Urinary bladder (tissue), 4 donors: ENCODE data around the gene DLG1. TPM values are rescaled to one million over a fixed set of nuclear protein-coding genes. Genes with fewer than 3 reads are reported as not detected.

ENCODE experiments used
- DNase-seq: peaks from one replicate; pipeline ENCODE4 v3.0.0-alpha.2; 2015; ENCODE audit errors: extremely low spot score
- H3K27ac ChIP-seq: one replicate; pipeline ENCODE4 v1.5.1; 2013; ENCODE audit warnings: low read depth, mild to moderate bottlenecking, moderate library complexity
- H3K36me3 ChIP-seq: one replicate; pipeline ENCODE4 v1.6.1; 2013; ENCODE audit warnings: mild to moderate bottlenecking, moderate library complexity; ENCODE audit not compliant: insufficient read depth
- H3K4me1 ChIP-seq: one replicate; pipeline ENCODE4 v1.6.1; 2013; ENCODE audit warnings: mild to moderate bottlenecking, moderate library complexity; ENCODE audit not compliant: insufficient read depth
- H3K4me3 ChIP-seq: one replicate; pipeline ENCODE4 v1.5.1; 2013; ENCODE audit warnings: low read depth, low read length
- WGBS: extraction: QIAGEN DNeasy Blood & Tissue Kit; methylation state at CpG from one replicate; pipeline ENCODE4 v1.1.7; 2013; 5-methylcytosine and 5-hydroxymethylcytosine counted together
- polyA plus RNA-seq: library from polyadenylated mRNA; stranded (reverse); fragments of 200-250 nt; gene quantifications from one replicate; pipeline ENCODE4 v1.2.3, GENCODE V29; 2013
- total RNA-seq: library from RNA; depleted of rRNA; stranded (reverse); fragments of >200 nt; gene quantifications from one replicate; pipeline ENCODE4 v1.2.3, GENCODE V29; 2014
- donor health status: healthy with polysubstance abuse.
- donor health status: healthy.

The DLG1 gene
- total and polyA plus RNA-seq, 2 donors: 27.5 to 163 TPM

DNA sequence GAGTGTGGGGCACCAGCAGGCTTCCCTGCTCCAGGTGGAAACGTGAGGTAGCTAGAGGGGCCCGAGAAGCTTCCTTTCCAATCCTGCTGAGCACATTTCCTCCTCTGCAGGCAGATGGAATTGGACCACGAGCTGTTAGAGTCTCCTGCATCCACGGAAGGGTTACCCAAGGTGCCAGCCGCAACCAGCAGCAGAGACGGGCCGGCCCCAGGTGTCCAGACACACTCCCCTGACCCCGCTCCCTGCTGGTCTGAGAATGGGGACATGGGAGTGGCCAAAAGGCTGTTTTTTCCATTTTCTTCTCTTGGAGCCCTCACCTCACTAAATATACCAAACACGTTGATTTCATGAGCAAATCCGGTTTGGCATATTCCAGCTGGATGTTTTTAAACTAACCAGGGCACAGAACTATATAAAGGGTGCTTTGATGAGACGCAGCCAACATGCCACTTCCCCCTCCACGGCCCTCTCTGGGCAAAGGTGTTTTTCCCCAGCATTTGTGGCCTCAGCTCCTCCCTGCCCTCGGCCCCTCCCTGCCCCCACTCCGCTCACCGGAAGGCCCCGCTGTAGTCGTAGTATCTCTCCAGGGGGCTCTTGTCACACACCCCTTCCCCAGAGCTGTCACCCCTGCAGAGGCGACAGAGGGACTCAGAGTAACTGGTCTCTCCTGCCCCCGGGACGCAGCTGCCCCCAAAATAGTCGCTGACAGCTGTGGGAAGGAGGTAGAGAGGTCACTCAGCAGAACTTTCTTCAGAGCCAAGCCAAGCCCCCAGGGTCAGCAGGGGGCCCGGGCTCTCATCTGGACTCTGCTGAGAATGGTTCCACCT is 275.8 kb downstream of the DLG1 start:
- 33% methylated on average over 22 of the region's 22 CpGs for WGBS
- Histone ChIP-seq H3K36me3 (no peaks in the 10 kb centered on the region), H3K27ac (no peak overlapping the region), H3K4me3 (no peak overlapping the region), H3K4me1 (no peaks in the 10 kb centered on the region)
- DNase-seq: no peak

DNA sequence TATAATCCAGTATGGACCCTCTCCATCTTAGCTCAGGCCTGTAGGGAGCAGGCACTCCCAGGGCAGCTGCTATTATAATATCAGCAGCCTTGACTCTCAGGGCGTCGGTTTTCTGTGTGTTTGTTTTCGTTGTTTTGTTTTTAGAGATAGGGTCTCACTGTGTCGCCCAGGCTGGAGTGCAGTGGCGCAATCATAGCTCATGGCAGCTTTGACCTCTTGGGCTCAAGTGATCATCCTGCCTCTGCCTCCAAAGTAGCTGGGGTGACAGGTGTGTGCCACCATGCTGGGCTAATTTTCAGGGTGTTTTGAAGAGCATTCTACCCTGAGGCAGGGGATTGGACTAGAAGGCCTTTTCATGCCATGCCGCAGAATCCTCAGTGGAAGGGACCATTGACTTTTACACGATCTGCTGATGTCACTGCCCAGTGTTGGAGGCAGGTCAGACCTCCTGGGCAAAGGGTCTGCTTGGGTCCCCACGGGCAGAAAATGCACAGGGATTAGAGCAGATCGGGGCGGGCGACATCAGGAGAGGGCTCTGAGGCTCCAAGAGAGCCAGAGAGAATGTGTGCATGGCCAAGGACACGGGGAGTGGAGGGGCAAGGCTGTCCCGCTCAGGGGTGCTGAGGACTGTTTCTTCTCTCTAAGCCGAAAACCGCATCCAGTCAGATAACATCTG is 276.5 kb downstream of the DLG1 start:
- no peak for DNase-seq
- 82% methylated on average over 15 of the region's 15 CpGs for WGBS
- H3K27ac ChIP-seq: no peak overlapping the region

DNA sequence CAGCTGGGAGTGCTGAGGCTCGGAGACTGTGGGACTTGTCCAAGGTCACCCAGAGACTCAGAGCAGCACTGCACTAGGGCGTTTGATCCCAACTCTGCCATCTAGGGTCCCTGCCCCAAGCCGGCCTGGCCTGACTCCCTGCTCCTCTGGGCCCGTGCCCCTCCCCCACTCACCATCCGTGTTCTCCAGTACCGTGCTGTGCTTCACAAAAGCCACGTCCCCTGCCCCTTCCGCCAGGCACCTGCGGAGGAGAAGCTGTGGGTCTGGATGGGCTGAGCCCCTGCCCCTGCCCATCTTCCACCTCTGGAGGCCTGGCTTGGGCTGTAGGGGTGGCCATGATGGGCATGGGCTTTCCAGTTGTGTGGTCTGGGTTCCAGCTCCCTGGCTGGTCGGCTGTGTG is 277.2 kb downstream of the DLG1 start:
- no peak overlapping the region for H3K4me3 ChIP-seq
- DNase-seq: no peak
- 65% methylated on average over 10 of the region's 10 CpGs for WGBS
- H3K36me3 ChIP-seq: no peaks in the 10 kb centered on the region
- H3K27ac ChIP-seq: no peak overlapping the region
- no peaks in the 10 kb centered on the region for H3K4me1 ChIP-seq

More for the DNA sequence above, 276.5 kb downstream of the DLG1 start:
- H3K4me3 ChIP-seq: no peak overlapping the region
- H3K36me3 ChIP-seq: no peaks in the 10 kb centered on the region
- H3K4me1 ChIP-seq: no peaks in the 10 kb centered on the region

DNA sequence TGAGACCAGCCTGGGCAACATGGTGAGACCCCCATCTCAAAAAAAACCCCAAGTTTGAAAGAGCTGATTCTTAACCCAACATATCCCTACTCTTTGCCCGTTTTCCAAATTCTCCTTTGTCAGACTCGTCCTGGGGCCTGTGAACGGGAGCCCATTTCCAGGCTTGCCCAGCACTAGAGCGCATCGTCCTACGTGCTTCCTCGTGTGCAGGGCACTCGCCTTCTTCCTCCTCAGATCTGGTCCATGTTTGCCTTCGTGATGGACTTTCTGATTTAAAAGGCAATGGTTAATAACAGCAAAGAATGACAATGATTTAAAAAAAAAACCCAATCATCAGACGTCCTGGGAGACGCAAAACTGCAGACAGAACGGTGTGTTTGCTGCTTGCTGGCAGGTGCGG is 278.9 kb downstream of the DLG1 start:
- no peaks in the 10 kb centered on the region for H3K36me3 ChIP-seq
- no peak overlapping the region for H3K4me3 ChIP-seq
- WGBS: 82% methylated on average over 13 of the region's 13 CpGs
- H3K27ac ChIP-seq: no peak overlapping the region
- no peak for DNase-seq
- H3K4me1 ChIP-seq: no peaks in the 10 kb centered on the region

DNA sequence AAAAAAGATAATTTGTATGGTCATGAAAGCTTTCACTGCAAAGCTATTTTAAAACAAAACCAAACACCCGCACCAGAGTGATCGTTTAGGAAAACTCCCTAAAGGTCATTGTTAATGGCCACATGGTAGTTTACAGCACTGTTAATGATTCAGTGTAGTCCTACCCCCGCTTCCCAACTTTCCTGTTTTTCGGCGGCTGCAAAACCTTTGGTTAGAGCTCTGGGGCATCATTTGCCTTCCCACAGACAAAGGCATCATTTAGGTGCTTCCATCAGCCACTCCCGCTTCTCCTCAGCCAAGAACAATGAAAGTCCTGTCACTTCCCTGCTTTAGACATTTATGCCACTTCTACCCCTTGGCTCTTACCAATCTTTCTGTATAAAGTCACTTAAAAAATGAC is 279.4 kb downstream of the DLG1 start:
- DNase-seq: no peak

DNA sequence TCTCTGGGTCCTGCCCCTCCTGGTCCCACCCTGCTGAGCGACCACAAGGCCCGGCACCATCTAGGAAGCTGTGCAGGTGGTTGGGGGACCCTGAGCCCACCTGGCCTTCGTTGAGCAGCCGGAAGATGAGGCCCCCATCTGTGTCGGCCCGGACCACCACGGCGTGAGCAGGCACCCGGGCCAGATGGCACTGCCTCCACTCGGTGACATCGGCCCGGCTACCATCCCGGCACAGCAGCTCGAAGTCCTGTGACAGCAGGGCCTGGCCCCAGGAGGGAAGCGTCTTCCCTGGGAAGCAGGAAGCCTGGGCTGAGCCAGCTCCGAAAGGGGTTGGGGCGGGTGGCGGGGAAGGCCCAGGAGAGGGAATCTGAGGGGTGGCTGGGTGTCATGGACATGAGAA is 281.4 kb downstream of the DLG1 start:
- Histone ChIP-seq H3K36me3 (no peaks in the 10 kb centered on the region), H3K4me3 (no peak overlapping the region), H3K27ac (no peak overlapping the region), H3K4me1 (no peaks in the 10 kb centered on the region)
- 97% methylated on average over 18 of the region's 18 CpGs for WGBS
- DNase-seq: no peak

More for the DNA sequence above, 279.4 kb downstream of the DLG1 start:
- no peak overlapping the region for H3K27ac ChIP-seq
- H3K4me1 ChIP-seq: no peaks in the 10 kb centered on the region
- WGBS: 50% methylated on average over 6 of the region's 6 CpGs
- H3K4me3 ChIP-seq: no peak overlapping the region
- no peaks in the 10 kb centered on the region for H3K36me3 ChIP-seq

DNA sequence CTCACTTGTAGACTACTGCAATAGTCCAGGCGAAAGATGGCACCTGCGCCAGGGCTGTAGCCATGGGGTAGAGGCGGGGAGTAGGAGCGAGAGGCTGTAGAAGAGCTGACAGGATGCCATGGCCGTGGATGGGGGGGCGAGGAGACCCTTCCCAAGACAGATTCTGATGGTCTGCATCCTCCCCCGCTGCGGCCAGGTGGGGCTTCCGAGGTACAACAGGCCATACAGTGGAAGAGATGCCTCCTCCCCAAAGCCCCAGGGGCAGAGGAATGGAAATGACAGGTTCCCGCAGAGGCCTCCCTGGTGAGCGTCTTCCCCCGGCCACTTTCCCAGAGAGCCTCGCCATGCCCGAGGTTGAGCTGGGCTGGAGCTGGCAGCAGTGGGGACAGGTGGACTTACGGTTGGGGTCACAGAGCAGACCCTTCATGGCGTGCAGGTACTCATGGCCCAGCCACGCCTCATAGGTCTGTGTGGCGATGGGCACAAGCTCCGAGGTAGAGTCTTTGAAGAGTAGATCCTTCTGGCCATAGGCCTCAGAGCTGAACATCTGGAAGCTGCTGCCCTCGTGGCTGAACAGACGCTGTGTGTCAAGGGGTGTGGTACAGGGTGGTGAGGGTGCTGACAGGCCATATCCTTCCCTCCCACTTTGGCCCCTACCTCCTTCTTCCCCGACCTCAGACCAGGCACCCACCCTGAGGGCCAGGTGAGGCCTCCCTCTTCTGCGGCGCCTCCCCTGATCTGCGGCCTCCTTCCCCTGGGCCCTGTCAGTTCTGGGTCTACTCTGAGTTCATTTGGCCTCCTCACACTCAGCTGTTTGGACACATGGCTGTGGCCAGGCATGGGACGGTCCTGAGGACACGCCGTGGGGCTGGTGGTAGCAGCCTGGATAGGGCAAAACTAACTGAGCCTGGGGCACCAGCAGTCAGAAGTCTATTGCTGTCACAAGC is 282.3 kb downstream of the DLG1 start:
- DNase-seq: no peak
- H3K36me3 ChIP-seq: no peaks in the 10 kb centered on the region
- H3K4me3 ChIP-seq: no peak overlapping the region
- no peaks in the 10 kb centered on the region for H3K4me1 ChIP-seq
- WGBS: 93% methylated on average over 28 of the region's 28 CpGs
- no peak overlapping the region for H3K27ac ChIP-seq

DNA sequence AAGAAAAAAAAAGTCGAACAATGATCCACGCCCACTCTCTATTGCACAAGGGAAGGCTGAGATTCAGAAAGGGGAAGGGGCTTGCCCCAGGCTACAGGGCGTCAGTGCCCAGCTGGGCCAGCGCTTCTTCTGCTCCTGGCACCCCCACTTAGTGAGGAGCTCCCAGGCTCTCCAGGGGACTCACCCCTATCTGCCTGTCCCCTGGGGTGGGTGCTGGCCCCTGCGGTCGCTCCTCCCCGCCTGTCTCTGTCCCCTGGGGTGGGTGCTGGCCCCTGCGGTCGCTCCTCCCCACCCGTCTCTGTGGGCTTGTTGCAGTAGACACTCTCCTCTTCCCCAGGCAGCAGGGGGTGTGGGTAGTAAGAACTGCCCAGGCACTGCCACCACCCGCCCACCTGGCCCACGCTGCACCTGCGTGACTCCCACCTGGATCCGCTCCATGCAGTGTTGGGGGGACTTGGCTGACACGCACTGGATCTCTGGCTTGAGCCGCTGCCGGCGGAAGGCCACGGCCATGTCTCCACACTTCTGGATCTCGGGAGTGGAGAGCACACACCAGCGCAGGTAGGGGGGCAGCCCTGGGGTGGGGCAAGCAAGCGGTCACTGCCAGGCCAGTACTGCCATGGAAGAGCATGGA is 283.4 kb downstream of the DLG1 start:
- no peak for DNase-seq
- Histone ChIP-seq H3K27ac (no peak overlapping the region), H3K36me3 (no peaks in the 10 kb centered on the region), H3K4me1 (no peaks in the 10 kb centered on the region), H3K4me3 (no peak overlapping the region)
- WGBS: 94% methylated on average over 22 of the region's 22 CpGs

DNA sequence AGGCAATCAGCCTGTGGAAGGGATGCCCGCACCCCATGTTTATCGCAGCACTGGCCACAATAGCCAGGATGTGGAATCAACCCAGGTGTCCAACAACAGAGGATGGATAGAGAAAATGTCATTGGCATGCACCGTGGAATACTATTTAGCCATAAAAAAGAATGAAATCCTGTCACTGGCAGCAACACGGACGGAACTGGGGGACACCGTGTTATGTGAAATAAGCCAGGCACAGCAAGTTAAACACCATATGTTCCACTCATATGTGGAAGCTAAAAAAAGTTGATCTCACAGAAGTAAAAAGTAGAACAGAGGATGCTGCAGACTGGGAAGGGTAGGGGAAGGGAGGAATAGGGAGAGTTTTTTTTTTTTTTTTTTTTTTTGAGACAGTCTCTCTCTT is 284.4 kb downstream of the DLG1 start:
- no peaks in the 10 kb centered on the region for H3K4me1 ChIP-seq
- no peak for DNase-seq
- no peak overlapping the region for H3K4me3 ChIP-seq
- 88% methylated on average over 6 of the region's 6 CpGs for WGBS
- no peaks in the 10 kb centered on the region for H3K36me3 ChIP-seq
- no peak overlapping the region for H3K27ac ChIP-seq

DNA sequence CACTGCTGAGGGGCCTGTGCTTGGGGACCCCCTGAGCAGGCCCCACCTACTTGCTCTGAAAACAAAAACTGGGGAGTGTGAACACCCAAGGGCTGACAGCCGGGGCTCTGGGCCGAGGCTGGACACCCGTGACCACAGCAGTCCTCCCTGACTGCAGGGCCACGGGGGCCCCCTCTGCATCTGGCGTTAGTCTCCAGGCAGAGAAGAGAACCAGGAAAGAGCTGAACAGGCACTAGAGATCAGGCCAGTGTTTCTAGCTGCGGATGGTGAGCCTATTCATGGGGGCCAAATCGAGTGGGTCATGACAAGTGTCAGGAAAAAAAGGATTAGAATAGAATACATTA is 285.9 kb downstream of the DLG1 start:
- H3K36me3 ChIP-seq: no peaks in the 10 kb centered on the region
- no peaks in the 10 kb centered on the region for H3K4me1 ChIP-seq
- no peak for DNase-seq
- no peak overlapping the region for H3K27ac ChIP-seq
- WGBS: 93% methylated on average over 7 of the region's 7 CpGs
- no peak overlapping the region for H3K4me3 ChIP-seq

DNA sequence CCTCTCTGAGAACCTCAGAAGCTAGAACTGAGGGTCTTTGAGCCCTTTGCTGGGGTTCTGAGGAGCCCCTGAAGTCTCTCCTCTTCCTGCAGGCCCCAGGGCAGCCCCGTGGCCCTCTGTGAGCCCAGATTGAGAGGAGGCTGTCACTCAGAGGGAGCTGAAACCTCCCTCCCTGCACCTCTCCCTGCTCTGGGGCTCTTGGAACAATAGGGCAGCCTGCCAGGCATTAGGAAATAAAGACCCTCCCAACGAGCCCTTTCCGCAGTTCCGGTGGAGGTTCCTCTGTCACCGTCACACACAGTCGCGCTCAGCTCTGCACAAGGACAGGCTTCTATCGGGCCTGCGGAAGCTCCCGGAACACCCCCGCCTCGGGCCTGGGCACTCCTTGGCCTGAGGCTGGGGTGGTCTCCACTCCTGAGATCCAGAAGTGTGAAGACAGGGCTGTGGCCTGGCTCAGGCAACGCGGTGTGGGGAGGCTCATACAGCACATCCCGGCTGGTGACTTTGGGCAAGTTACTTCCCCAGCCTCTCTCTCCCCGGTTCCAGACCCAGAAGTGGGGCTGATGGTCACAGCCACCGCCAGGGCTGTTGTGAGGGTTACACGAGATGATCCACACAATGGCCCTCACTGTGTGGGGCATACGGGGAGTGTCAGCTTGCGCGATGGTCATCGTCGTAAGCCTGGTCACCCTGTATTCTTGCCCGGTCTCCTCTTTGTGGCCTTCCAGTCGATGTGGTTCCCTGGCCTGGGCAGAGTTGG is 286.5 kb downstream of the DLG1 start:
- Histone ChIP-seq H3K4me3 (no peak overlapping the region), H3K27ac (no peak overlapping the region), H3K36me3 (no peaks in the 10 kb centered on the region), H3K4me1 (no peaks in the 10 kb centered on the region)
- 93% methylated on average over 25 of the region's 25 CpGs for whole genome bisulfite sequencing
- no peak for DNase-seq

DNA sequence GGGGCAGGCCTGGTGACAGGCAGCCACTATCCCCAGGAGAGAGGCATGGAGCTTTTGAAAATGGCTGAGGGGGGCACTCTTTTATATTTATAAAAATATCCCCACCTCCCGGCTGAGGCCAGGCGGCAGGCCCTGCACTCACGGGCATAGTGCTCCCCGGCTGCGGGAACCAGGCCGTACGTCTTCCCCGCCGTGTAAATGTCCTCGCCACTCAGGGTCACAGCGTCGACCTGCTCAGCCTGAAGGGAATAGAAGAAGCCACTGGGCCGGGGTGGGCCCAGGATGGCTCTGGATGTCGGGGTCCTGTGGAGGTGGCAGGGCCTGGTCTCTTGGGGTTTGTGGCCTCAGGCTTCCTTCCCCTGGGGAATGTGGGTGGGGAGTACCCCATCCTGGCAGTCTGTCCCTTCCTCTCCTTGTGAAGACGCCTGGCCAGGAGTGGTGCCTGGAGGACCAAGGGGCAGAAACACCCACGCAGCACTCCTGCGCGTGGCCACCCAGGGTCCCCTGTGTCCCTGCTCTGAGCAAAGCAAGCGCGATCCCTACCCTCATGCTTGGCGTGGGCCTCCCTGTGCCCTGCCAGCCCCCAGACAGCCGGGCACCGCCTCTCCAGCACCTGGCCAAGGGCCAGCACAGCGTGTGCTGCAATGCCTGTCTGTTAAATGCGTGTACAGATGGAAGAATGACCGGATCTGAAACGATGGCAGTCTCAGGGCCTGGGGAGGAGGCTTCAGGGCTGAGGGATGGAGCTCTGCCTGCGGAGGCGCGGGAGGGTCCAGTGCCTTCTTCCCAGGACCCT is 287.7 kb downstream of the DLG1 start:
- WGBS: 77% methylated on average over 30 of the region's 30 CpGs
- no peak for DNase-seq
- H3K36me3 ChIP-seq: no peaks in the 10 kb centered on the region
- H3K4me3 ChIP-seq: no peak overlapping the region
- no peak overlapping the region for H3K27ac ChIP-seq
- no peaks in the 10 kb centered on the region for H3K4me1 ChIP-seq
